Activated CD4-positive, alpha-beta T cell treated with anti-CD3 and anti-CD28 coated beads, Interleukin-2, amount 10 ng/mL, durations not matched to agents 24 days and 14 days (primary cell): Measurements from ENCODE around the gene DYRK1B. TPM values are rescaled to one million over a fixed set of nuclear protein-coding genes. Genes with fewer than 3 reads are reported as not detected.

ENCODE experiments used
- DNase-seq: peaks from one replicate; pipeline ENCODE4 v3.0.0; 2022
- H3K27ac Mint-ChIP-seq: one replicate; pipeline ENCODE4 v1.8.0; 2022; ENCODE audit warnings: mild to moderate bottlenecking, mixed read lengths
- H3K27me3 Mint-ChIP-seq: one replicate; pipeline ENCODE4 v1.8.0; 2022; ENCODE audit warnings: mixed read lengths
- H3K36me3 Mint-ChIP-seq: one replicate; pipeline ENCODE4 v1.8.0; 2022; ENCODE audit warnings: low read depth, mild to moderate bottlenecking, mixed read lengths
- H3K4me1 Mint-ChIP-seq: one replicate; pipeline ENCODE4 v1.8.0; 2021; ENCODE audit warnings: mixed read lengths
- H3K4me3 Mint-ChIP-seq: one replicate; pipeline ENCODE4 v1.8.0; 2022; ENCODE audit warnings: mild to moderate bottlenecking, moderate library complexity, mixed read lengths
- H3K9me3 Mint-ChIP-seq: one replicate; pipeline ENCODE4 v1.8.0; 2021; ENCODE audit warnings: mixed read lengths
- intact Hi-C: fragments of 100-400 bp; cut with micrococcal nuclease; formaldehyde crosslinking; loops from one replicate; pipeline ENCODE4 v1.15.1; 2023
- total RNA-seq: library from RNA; stranded (reverse); gene quantifications from 2 replicates; pipeline ENCODE4 v1.2.3, GENCODE V29; 2022

DYRK1B gene
- total RNA-seq, 1 donor from 2014 or later: 4.5 TPM

DNA sequence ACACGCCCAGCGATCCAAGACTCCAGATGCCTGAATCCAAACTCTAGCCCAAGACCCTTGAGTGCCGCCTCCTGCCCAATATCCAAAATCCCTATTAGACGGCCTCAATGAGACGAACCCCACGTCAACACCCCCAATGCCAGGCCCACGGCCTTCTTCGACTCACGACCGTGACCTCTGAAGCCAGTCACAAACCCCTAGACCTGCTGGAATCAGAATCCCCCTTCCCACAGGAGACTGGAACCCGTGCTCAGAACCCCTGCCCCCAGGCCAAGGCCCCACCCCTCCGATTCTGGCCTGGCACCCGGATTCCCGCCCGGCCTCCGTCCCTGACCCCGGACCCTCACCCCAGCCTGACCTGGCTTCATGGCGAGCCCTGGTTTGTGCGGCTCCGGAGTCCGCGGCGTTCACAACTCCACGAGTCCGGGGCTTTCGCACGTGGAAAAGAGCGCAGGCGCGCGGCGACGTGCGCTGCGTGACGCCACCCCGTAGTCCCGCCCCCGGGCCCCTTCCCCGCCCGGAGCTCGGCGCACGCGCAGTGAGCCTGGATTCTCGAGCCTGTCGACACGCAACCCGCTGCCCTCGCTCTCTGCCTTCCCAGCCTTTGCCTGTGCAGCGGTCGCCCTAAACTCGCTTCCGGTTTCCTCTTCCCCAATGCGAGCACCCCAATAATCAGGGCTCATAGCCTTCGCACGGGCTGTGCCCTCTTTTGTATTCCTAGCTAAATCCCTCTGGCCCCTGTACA lies 12.1 kb upstream of the DYRK1B start, which contains the start of gene FBL:
Gene FBL (minus strand): TSS at position 447 of the 745 bp plus-strand sequence. CDS start 79 bp downstream, at position 368.
- peak; percentile 100 for DNase-seq
- intact Hi-C loops: loop anchor here (1.0 to 10.0 kb wide), 5 partner anchors 12 to 291 kb away; partner anchors contain the start of genes DYRK1B and PSMC4
- Mint-ChIP-seq H3K4me1 (peaks cover 43% of the 10 kb centered on the region), H3K4me3 (peak within 1 kb of the TSS; percentile 93), H3K9me3 (peaks cover 3% of the 10 kb centered on the region), H3K27me3 (no peaks in the 10 kb centered on the region), H3K36me3 (peaks cover 14% of the 10 kb centered on the region), H3K27ac (peak within 1 kb of the TSS; percentile 92)

GRCh38 chr19:39845584-39845932 lies 11.6 kb upstream of the DYRK1B start:
- peaks cover 44% of the 10 kb centered on the region for H3K4me1 Mint-ChIP-seq
- no peak for DNase-seq
- H3K27me3 Mint-ChIP-seq: no peaks in the 10 kb centered on the region
- peaks cover 17% of the 10 kb centered on the region for H3K36me3 Mint-ChIP-seq
- peak overlapping the region; percentile 93 for H3K4me3 Mint-ChIP-seq
- H3K9me3 Mint-ChIP-seq: peaks cover 3% of the 10 kb centered on the region
- intact Hi-C loops: loop anchor here (1.0 to 10.0 kb wide), 3 partner anchors 11 to 291 kb away; partner anchors contain the start of gene DYRK1B
- peak overlapping the region; percentile 92 for H3K27ac Mint-ChIP-seq

- Mint-ChIP-seq H3K4me3 (peak overlapping the region; percentile 93), H3K27ac (peak overlapping the region; percentile 92), H3K36me3 (peaks cover 21% of the 10 kb centered on the region), H3K9me3 (peaks cover 3% of the 10 kb centered on the region), H3K27me3 (no peaks in the 10 kb centered on the region), H3K4me1 (peaks cover 44% of the 10 kb centered on the region)
- peak; percentile 69 for DNase-seq
- intact Hi-C loops: loop anchor here (1.0 to 10.0 kb wide), 3 partner anchors 11 to 290 kb away; partner anchors contain the start of gene DYRK1B
These were observed 11.2 kb upstream of the DYRK1B start for GRCh38 chr19:39845172-39845571.

GRCh38 chr19:39843919-39844793 lies 10.2 kb upstream of the DYRK1B start:
- Mint-ChIP-seq H3K4me1 (peaks cover 51% of the 10 kb centered on the region), H3K27ac (peak overlapping the region; percentile 92), H3K4me3 (peak overlapping the region; percentile 93), H3K27me3 (no peaks in the 10 kb centered on the region), H3K36me3 (peaks cover 29% of the 10 kb centered on the region), H3K9me3 (peaks cover 3% of the 10 kb centered on the region)
- peak; percentile 85 for DNase-seq
- intact Hi-C loops: loop anchor here (1.0 to 10.0 kb wide), 2 partner anchors 51 to 289 kb away; no protein-coding TSS in a partner anchor

GRCh38 chr19:39842693-39843435 lies 8.9 kb upstream of the DYRK1B start:
- DNase-seq: no peak
- Mint-ChIP-seq H3K27me3 (no peaks in the 10 kb centered on the region), H3K27ac (peak overlapping the region; percentile 42), H3K9me3 (peaks cover 3% of the 10 kb centered on the region), H3K4me3 (peak overlapping the region; percentile 56), H3K36me3 (peaks cover 40% of the 10 kb centered on the region), H3K4me1 (peaks cover 50% of the 10 kb centered on the region)
- intact Hi-C loops: loop anchor here (10.0 kb wide), 1 partner anchor 288 kb away; no protein-coding TSS in a partner anchor

GRCh38 chr19:39841041-39841440 lies 7.1 kb upstream of the DYRK1B start:
- intact Hi-C loops: loop anchor here (10.0 kb wide), 1 partner anchor 286 kb away; no protein-coding TSS in a partner anchor
- Mint-ChIP-seq H3K36me3 (peaks cover 57% of the 10 kb centered on the region), H3K27me3 (no peaks in the 10 kb centered on the region), H3K9me3 (no peaks in the 10 kb centered on the region), H3K4me3 (no peak overlapping the region), H3K4me1 (peaks cover 43% of the 10 kb centered on the region), H3K27ac (no peak overlapping the region)
- no peak for DNase-seq

DNA sequence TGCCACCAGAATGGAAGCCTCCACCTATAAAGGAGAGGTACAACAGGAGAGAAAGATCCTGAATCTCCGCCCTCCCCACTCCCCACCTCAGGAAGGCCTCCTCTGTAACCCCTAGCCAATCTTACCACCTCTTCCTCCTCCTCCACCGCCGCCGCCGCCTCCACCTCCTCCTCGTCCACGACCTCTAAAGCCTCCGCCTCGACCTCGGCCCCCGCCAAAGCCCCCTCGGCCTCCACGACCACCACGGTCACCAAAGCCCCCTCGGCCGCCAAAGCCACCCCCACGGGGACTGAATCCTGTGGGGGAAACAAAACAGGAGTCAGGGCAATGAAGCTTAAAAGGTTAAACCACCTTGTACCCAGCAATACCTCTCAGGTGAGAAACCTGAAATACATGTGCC lies 6.5 kb upstream of the DYRK1B start:
- no peak for DNase-seq
- peaks cover 60% of the 10 kb centered on the region for H3K36me3 Mint-ChIP-seq
- H3K27ac Mint-ChIP-seq: no peak overlapping the region
- intact Hi-C loops: loop anchor here (10.0 kb wide), 1 partner anchor 286 kb away; no protein-coding TSS in a partner anchor
- H3K27me3 Mint-ChIP-seq: no peaks in the 10 kb centered on the region
- H3K4me3 Mint-ChIP-seq: no peak overlapping the region
- peaks cover 43% of the 10 kb centered on the region for H3K4me1 Mint-ChIP-seq
- H3K9me3 Mint-ChIP-seq: no peaks in the 10 kb centered on the region

DNA sequence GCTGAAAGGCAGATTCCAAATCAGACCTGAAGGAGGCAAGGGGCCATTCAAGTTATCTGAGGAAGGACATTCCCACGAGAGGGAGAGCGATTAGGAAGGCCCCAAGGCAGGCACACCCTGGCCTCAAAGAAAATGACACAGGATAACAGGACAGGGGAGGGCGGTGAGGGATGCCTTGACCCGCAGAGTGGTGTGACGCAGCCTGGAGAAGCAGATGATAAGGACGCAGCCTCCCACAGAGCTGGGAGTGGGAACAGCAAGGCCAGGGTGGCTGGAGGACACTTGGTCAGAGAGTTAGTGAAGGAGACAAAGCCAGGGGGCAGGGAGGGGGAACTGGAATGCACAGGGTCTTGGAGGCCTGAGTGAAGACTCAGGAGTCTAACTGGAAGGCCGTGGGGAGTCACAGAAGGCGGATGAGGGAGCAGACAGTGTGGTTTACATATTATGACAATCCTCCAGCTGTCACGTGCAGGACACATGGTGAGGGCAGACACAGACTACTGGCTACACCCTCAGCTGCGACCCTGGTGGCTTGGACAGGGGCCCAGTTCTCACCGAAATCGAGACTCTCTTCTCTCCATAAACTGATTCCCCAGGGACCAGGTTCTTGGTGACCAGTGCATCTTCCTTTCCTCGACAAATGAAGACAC lies 5.8 kb upstream of the DYRK1B start:
- Mint-ChIP-seq H3K27ac (peak overlapping the region; percentile 5), H3K4me1 (peaks cover 41% of the 10 kb centered on the region), H3K9me3 (no peaks in the 10 kb centered on the region), H3K36me3 (peaks cover 61% of the 10 kb centered on the region), H3K27me3 (no peaks in the 10 kb centered on the region), H3K4me3 (no peak overlapping the region)
- intact Hi-C loops: loop anchor here (10.0 kb wide), 1 partner anchor 285 kb away; no protein-coding TSS in a partner anchor
- no peak for DNase-seq

- H3K27ac Mint-ChIP-seq: no peak overlapping the region
- no peak overlapping the region for H3K4me3 Mint-ChIP-seq
- no peak for DNase-seq
- H3K9me3 Mint-ChIP-seq: no peaks in the 10 kb centered on the region
- peaks cover 2% of the 10 kb centered on the region for H3K27me3 Mint-ChIP-seq
- H3K36me3 Mint-ChIP-seq: peaks cover 61% of the 10 kb centered on the region
- peaks cover 38% of the 10 kb centered on the region for H3K4me1 Mint-ChIP-seq
- intact Hi-C loops: no loop called here
These were observed 4.6 kb upstream of the DYRK1B start for GRCh38 chr19:39838569-39838968.

GRCh38 chr19:39837978-39838377 lies 4.0 kb upstream of the DYRK1B start:
- intact Hi-C loops: no loop called here
- no peak overlapping the region for H3K4me3 Mint-ChIP-seq
- peaks cover 35% of the 10 kb centered on the region for H3K4me1 Mint-ChIP-seq
- H3K36me3 Mint-ChIP-seq: peaks cover 61% of the 10 kb centered on the region
- H3K9me3 Mint-ChIP-seq: no peaks in the 10 kb centered on the region
- H3K27me3 Mint-ChIP-seq: peaks cover 2% of the 10 kb centered on the region
- DNase-seq: no peak
- no peak overlapping the region for H3K27ac Mint-ChIP-seq

GRCh38 chr19:39834287-39834841 lies 402 bp upstream of the DYRK1B start:
- Mint-ChIP-seq H3K4me1 (peaks cover 32% of the 10 kb centered on the region), H3K9me3 (no peaks in the 10 kb centered on the region), H3K27me3 (peaks cover 2% of the 10 kb centered on the region), H3K27ac (peak overlapping the region; percentile 91), H3K4me3 (peak overlapping the region; percentile 84), H3K36me3 (peaks cover 67% of the 10 kb centered on the region)
- DNase-seq: no peak
- intact Hi-C loops: loop anchor here (1.0 to 5.0 kb wide), 4 partner anchors 10 to 1187 kb away; partner anchors contain the start of genes ACTN4 and SUPT5H

DNA sequence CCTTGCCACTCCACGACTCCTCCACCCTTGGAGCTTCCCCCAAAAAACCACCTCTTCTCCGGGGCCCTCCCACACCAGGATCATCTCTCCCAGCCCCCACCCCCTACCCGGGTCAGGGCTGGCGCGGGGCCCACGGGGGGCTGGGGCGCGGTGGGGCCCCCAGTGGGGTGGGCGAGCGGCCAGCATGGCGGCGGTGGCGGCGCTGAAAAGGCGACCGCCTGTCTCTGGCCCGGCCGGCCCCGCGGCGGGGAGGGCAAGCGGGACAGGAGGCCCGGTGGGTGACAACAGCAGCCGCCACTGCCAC lies 850 bp downstream of the DYRK1B start:
- Mint-ChIP-seq H3K27ac (peak overlapping the region; percentile 78), H3K9me3 (no peaks in the 10 kb centered on the region), H3K4me1 (peaks cover 32% of the 10 kb centered on the region), H3K27me3 (peaks cover 2% of the 10 kb centered on the region), H3K36me3 (peaks cover 66% of the 10 kb centered on the region), H3K4me3 (peak overlapping the region; percentile 76)
- intact Hi-C loops: loop anchor here (5.0 kb wide), 2 partner anchors 386 to 1186 kb away; partner anchors contain the start of genes ACTN4 and SUPT5H
- DNase-seq: no peak
